NOMO-1 treated with DMSO at 0.1 percent for 48 hours (cell line): ENCODE measurements around the gene ARRB1.

Experiments
- DNase-seq: peaks from one replicate; lab custom pipeline; 2025; ENCODE audit not compliant: unreplicated experiment; lab: John Stamatoyannopoulos, UW

Gene ARRB1

GRCh38 chr11:75303544-75304224 is 47.8 kb downstream of the ARRB1 start:
- DNase-seq: no peak

- no peak for DNase-seq
These were observed 49.1 kb downstream of the ARRB1 start for GRCh38 chr11:75302371-75302770.

- no peak for DNase-seq
These were observed 49.7 kb downstream of the ARRB1 start for GRCh38 chr11:75301601-75302345.

GRCh38 chr11:75301131-75301530 is 50.3 kb downstream of the ARRB1 start:
- DNase-seq: no peak

- no peak for DNase-seq
These were observed 52.5 kb downstream of the ARRB1 start for GRCh38 chr11:75298976-75299260.

- no peak for DNase-seq
These were observed 53.1 kb downstream of the ARRB1 start for GRCh38 chr11:75298191-75298975.

GRCh38 chr11:75293903-75294302 is 57.6 kb downstream of the ARRB1 start:
- no peak for DNase-seq

- DNase-seq: no peak
These were observed 58.5 kb downstream of the ARRB1 start for GRCh38 chr11:75292943-75293342.

- no peak for DNase-seq
These were observed 59.7 kb downstream of the ARRB1 start for GRCh38 chr11:75291741-75292140.

GRCh38 chr11:75289919-75290318 is 61.5 kb downstream of the ARRB1 start:
- no peak for DNase-seq

- DNase-seq: no peak
These were observed 62.0 kb downstream of the ARRB1 start for GRCh38 chr11:75289511-75289760.

- DNase-seq: no peak
These were observed 63.9 kb downstream of the ARRB1 start for GRCh38 chr11:75287579-75287978.

- DNase-seq: no peak
These were observed 64.5 kb downstream of the ARRB1 start for GRCh38 chr11:75286826-75287465.

GRCh38 chr11:75285776-75286360 is 65.6 kb downstream of the ARRB1 start:
- no peak for DNase-seq

- no peak for DNase-seq
These were observed 68.0 kb downstream of the ARRB1 start for GRCh38 chr11:75283391-75283931.

GRCh38 chr11:75281469-75282095 is 69.9 kb downstream of the ARRB1 start:
- DNase-seq: no peak

GRCh38 chr11:75280770-75281468 is 70.5 kb downstream of the ARRB1 start:
- DNase-seq: no peak

- peak; percentile 22 for DNase-seq
These were observed 71.2 kb downstream of the ARRB1 start for GRCh38 chr11:75280227-75280701.

- no peak for DNase-seq
These were observed 72.2 kb downstream of the ARRB1 start for GRCh38 chr11:75279273-75279672.
